Neuronal stem cell (in vitro differentiated cells): Measurements from ENCODE around the gene ART1.
A peak's percentile ranks its signal among the peaks of the same experiment; 100 is the strongest.

Source experiments
- DNase-seq: peaks from one replicate; pipeline ENCODE4 v3.0.0-alpha.2; 2013; ENCODE audit warnings: low spot score
- H2AFZ ChIP-seq: one replicate; pipeline ENCODE4 v1.6.1; 2013; ENCODE audit warnings: mild to moderate bottlenecking, low read length, inconsistent platforms
- H2AK5ac ChIP-seq: 2 replicates; pipeline ENCODE4 v1.6.1; 2013; ENCODE audit warnings: low read depth, mild to moderate bottlenecking, inconsistent platforms, low read length, moderate library complexity, mixed read lengths
- H2BK120ac ChIP-seq: 2 replicates; pipeline ENCODE4 v1.6.1; 2013; ENCODE audit warnings: low read depth, mild to moderate bottlenecking, inconsistent platforms, low read length, moderate library complexity, mixed read lengths
- H2BK12ac ChIP-seq: one replicate; pipeline ENCODE4 v1.6.1; 2013; ENCODE audit warnings: low read length, inconsistent platforms
- H2BK15ac ChIP-seq: 2 replicates; pipeline ENCODE4 v1.6.1; 2013; ENCODE audit warnings: mild to moderate bottlenecking, low read length, inconsistent platforms, mixed read lengths
- H2BK5ac ChIP-seq: one replicate; pipeline ENCODE4 v1.6.1; 2013; ENCODE audit warnings: inconsistent platforms, mild to moderate bottlenecking, low read length, moderate library complexity
- H3K14ac ChIP-seq: one replicate; pipeline ENCODE4 v1.6.1; 2013; ENCODE audit warnings: low read length, inconsistent platforms
- H3K18ac ChIP-seq: 2 replicates; pipeline ENCODE4 v1.6.1; 2013; ENCODE audit warnings: low read length, inconsistent platforms
- H3K23ac ChIP-seq: 2 replicates; pipeline ENCODE4 v1.6.1; 2013; ENCODE audit warnings: low read depth, mild to moderate bottlenecking, mixed read lengths, low read length, inconsistent platforms; ENCODE audit not compliant: poor library complexity
- H3K27ac ChIP-seq: replicated peaks from 3 replicates; pipeline ENCODE4 v1.5.1; 2013; ENCODE audit warnings: low read length, inconsistent platforms
- H3K27me3 ChIP-seq, 3 experiments: 2 replicates each; pipeline ENCODE4 v1.6.1; 2013; ENCODE audit warnings: low read length in 3 of 3, mild to moderate bottlenecking in 2 of 3, inconsistent platforms in 1 of 3, low read depth in 1 of 3, mixed read lengths in 1 of 3, moderate library complexity in 1 of 3; ENCODE audit not compliant: control insufficient read depth in 3 of 3, insufficient read depth in 3 of 3
- H3K36me3 ChIP-seq, 2 donors: replicated peaks in 1 of 2; 2 replicates each; pipeline ENCODE4 v1.6.1; 2013; ENCODE audit warnings: low read length in 2 of 2; ENCODE audit not compliant: control insufficient read depth in 2 of 2, insufficient read depth in 2 of 2
- H3K4ac ChIP-seq: 2 replicates; pipeline ENCODE4 v1.6.1; 2013; ENCODE audit warnings: inconsistent platforms, mild to moderate bottlenecking, low read length, moderate library complexity
- H3K4me1 ChIP-seq, 2 donors: 1 replicate in 1 of 2; 2 replicates in 1 of 2; pipeline ENCODE4 v1.6.1; 2013; ENCODE audit warnings: low read length in 2 of 2, low read depth in 1 of 2; ENCODE audit not compliant: control insufficient read depth in 2 of 2, insufficient read depth in 1 of 2
- H3K4me2 ChIP-seq: one replicate; pipeline ENCODE4 v1.6.1; 2013; ENCODE audit warnings: mild to moderate bottlenecking, low read length, inconsistent platforms; ENCODE audit not compliant: insufficient read depth, poor library complexity, severe bottlenecking
- H3K4me3 ChIP-seq, 2 donors: 2 replicates each; pipeline ENCODE4 v1.5.1; 2013; ENCODE audit warnings: low read length in 2 of 2, mild to moderate bottlenecking in 2 of 2, inconsistent platforms in 1 of 2, moderate library complexity in 1 of 2
- H3K79me1 ChIP-seq: one replicate; pipeline ENCODE4 v1.6.1; 2013; ENCODE audit warnings: low read depth, mild to moderate bottlenecking, inconsistent platforms, low read length, moderate library complexity
- H3K9ac ChIP-seq: one replicate; pipeline ENCODE4 v1.6.1; 2013; ENCODE audit warnings: mild to moderate bottlenecking, low read depth, low read length, inconsistent platforms; ENCODE audit not compliant: poor library complexity
- H3K9me3 ChIP-seq, 2 donors: replicated peaks in 1 of 2; 2 replicates each; pipeline versions ENCODE3 to v1.6.1; 2013; ENCODE audit warnings: low read length in 2 of 2, mild to moderate bottlenecking in 2 of 2, inconsistent platforms in 1 of 2, low read depth in 1 of 2, mixed read lengths in 1 of 2, moderate library complexity in 1 of 2; ENCODE audit not compliant: control insufficient read depth in 2 of 2, insufficient read depth in 1 of 2
- H4K8ac ChIP-seq: one replicate; pipeline ENCODE4 v1.6.1; 2013; ENCODE audit warnings: low read depth, mild to moderate bottlenecking, inconsistent platforms, low read length, moderate library complexity
- H4K91ac ChIP-seq: one replicate; pipeline ENCODE4 v1.6.1; 2013; ENCODE audit warnings: low read length, low read depth, mild to moderate bottlenecking, inconsistent platforms; ENCODE audit not compliant: poor library complexity
- WGBS, 2 donors: extraction: QIAGEN DNeasy Blood & Tissue Kit; methylation state at CpG; one replicate each; pipeline ENCODE4 v1.1.7; 2013; ENCODE audit warnings: missing lambda C conversion rate in 2 of 2, mixed read lengths in 1 of 2; ENCODE audit not compliant: insufficient read length in 2 of 2, insufficient replicate concordance in 1 of 2; ENCODE audit errors: extremely low coverage in 2 of 2; 5-methylcytosine and 5-hydroxymethylcytosine counted together

ART1 gene

GRCh38 chr11:3605283-3605662, 39.7 kb upstream of the ART1 start:
- Histone ChIP-seq H3K79me1 (no peaks in the 10 kb centered on the region), H3K9ac (no peak overlapping the region), H2BK120ac (no peak overlapping the region), H3K27ac (no peak overlapping the region), H3K27me3 (peaks cover 0 to 2% (median 0%) of the 10 kb centered on the region in 3 experiments), H3K4ac (no peak overlapping the region), H3K14ac (no peak overlapping the region), H3K4me2 (no peak overlapping the region), H2BK5ac (no peak overlapping the region), H3K18ac (no peak overlapping the region), H4K8ac (no peak overlapping the region), H3K9me3 (peaks cover 0 to 2% of the 10 kb centered on the region in 2 donors), H2BK12ac (no peak overlapping the region), H2AK5ac (no peak overlapping the region), H3K36me3 (no peaks in the 10 kb centered on the region), H2BK15ac (no peak overlapping the region), H3K4me1 (no peaks in the 10 kb centered on the region), H3K23ac (no peak overlapping the region), H3K4me3 (no peak overlapping the region), H4K91ac (no peak overlapping the region), H2AFZ (no peak overlapping the region)
- WGBS, 2 donors, result no CpG with 5 or more reads among the region's 3 CpGs
- no peak for DNase-seq

- Histone ChIP-seq H3K79me1 (no peaks in the 10 kb centered on the region), H2AFZ (no peak overlapping the region), H4K8ac (no peak overlapping the region), H2AK5ac (no peak overlapping the region), H2BK12ac (no peak overlapping the region), H3K4me3 (no peak overlapping the region), H2BK120ac (no peak overlapping the region), H3K23ac (no peak overlapping the region), H2BK15ac (no peak overlapping the region), H4K91ac (no peak overlapping the region), H3K18ac (no peak overlapping the region), H3K36me3 (no peaks in the 10 kb centered on the region), H3K4me1 (no peaks in the 10 kb centered on the region), H3K9me3 (peaks cover 0 to 2% of the 10 kb centered on the region in 2 donors), H3K14ac (no peak overlapping the region), H3K27me3 (peaks cover 0 to 2% (median 0%) of the 10 kb centered on the region in 3 experiments), H2BK5ac (no peak overlapping the region), H3K4ac (no peak overlapping the region), H3K9ac (no peak overlapping the region), H3K4me2 (no peak overlapping the region), H3K27ac (no peak overlapping the region)
- no peak for DNase-seq
- WGBS, 2 donors, result no CpG with 5 or more reads among the region's 5 CpGs
Observed at GRCh38 chr11:3605771-3606203, 39.1 kb upstream of the ART1 start.

GRCh38 chr11:3609416-3610265, 35.3 kb upstream of the ART1 start:
- Histone ChIP-seq H3K79me1 (no peaks in the 10 kb centered on the region), H3K14ac (no peak overlapping the region), H3K27ac (no peak overlapping the region), H2AFZ (no peak overlapping the region), H3K9ac (no peak overlapping the region), H2BK120ac (no peak overlapping the region), H2AK5ac (no peak overlapping the region), H4K91ac (no peak overlapping the region), H2BK5ac (no peak overlapping the region), H3K4me1 (no peaks in the 10 kb centered on the region), H3K9me3 (peaks cover 0 to 2% of the 10 kb centered on the region in 2 donors), H3K18ac (no peak overlapping the region), H3K4me3 (no peak overlapping the region), H3K27me3 (peaks cover 0 to 2% (median 0%) of the 10 kb centered on the region in 3 experiments), H4K8ac (no peak overlapping the region), H2BK15ac (no peak overlapping the region), H3K4me2 (no peak overlapping the region), H3K23ac (no peak overlapping the region), H3K36me3 (no peaks in the 10 kb centered on the region), H2BK12ac (no peak overlapping the region), H3K4ac (no peak overlapping the region)
- no CpG with 5 or more reads among the region's 7 CpGs for WGBS, 2 donors
- DNase-seq, result peak; percentile 54

- DNase-seq, result no peak
- WGBS, 2 donors, result no CpG with 5 or more reads among the region's 4 CpGs
- no peak overlapping the region for H3K27ac ChIP-seq
- no peak overlapping the region for H4K91ac ChIP-seq
- no peak overlapping the region for H3K4ac ChIP-seq
- peaks cover 0 to 2% of the 10 kb centered on the region in 2 donors for H3K9me3 ChIP-seq
- H3K9ac ChIP-seq, result no peak overlapping the region
- no peak overlapping the region for H3K23ac ChIP-seq
- H3K4me1 ChIP-seq, result peaks cover 0 to 2% of the 10 kb centered on the region in 2 donors
- no peak overlapping the region for H3K4me2 ChIP-seq
- H3K18ac ChIP-seq, result no peak overlapping the region
- no peak overlapping the region for H2AFZ ChIP-seq
- peaks cover 0 to 2% (median 0%) of the 10 kb centered on the region in 3 experiments for H3K27me3 ChIP-seq
- H2AK5ac ChIP-seq, result no peak overlapping the region
- H3K36me3 ChIP-seq, result no peaks in the 10 kb centered on the region
- H2BK5ac ChIP-seq, result no peak overlapping the region
- no peaks in the 10 kb centered on the region for H3K79me1 ChIP-seq
- H3K14ac ChIP-seq, result no peak overlapping the region
- no peak overlapping the region for H2BK12ac ChIP-seq
- no peak overlapping the region for H4K8ac ChIP-seq
- H2BK15ac ChIP-seq, result no peak overlapping the region
- no peak overlapping the region for H3K4me3 ChIP-seq
- no peak overlapping the region for H2BK120ac ChIP-seq
Observed at GRCh38 chr11:3610846-3611245, 34.1 kb upstream of the ART1 start.
